ENCODE measurements around the gene MYO5C. TPM values are rescaled to one million over a fixed set of nuclear protein-coding genes. Genes with fewer than 3 reads are reported as not detected.

Gene MYO5C
- total RNA-seq, 4 donors from 2014 or later = 3.7 to 12.4 (median 7.6) TPM

- H3K4me1 ChIP-seq = peaks cover 0 to 3% (median 0%) of the 10 kb centered on the region in 4 donors
- DNase-seq (ENCODE audit: extremely low spot score) = no peak
- WGBS = 86% methylated on average over 2 of the region's 2 CpGs
- no peaks in the 10 kb centered on the region for H3K9me3 ChIP-seq
- intact Hi-C loops (cut with DNase I) = no loop called here
- H3K4me3 ChIP-seq = no peak overlapping the region
- H3K27ac ChIP-seq (replicated peaks in 1 of 4) = no peak overlapping the region
- H3K27me3 ChIP-seq = no peaks in the 10 kb centered on the region
- TF ChIP-seq CTCF (IDR thresholded peaks at IDR 0.05) (no peak), POLR2A (IDR thresholded peaks at IDR 0.05; ENCODE audit: low read depth) (no peak), EP300 (IDR thresholded peaks at IDR 0.05) (no peak), POLR2AphosphoS5 (IDR thresholded peaks at IDR 0.05) (no peak)
- peaks cover 14 to 62% (median 37%) of the 10 kb centered on the region in 4 donors for H3K36me3 ChIP-seq
These were observed 33.1 kb upstream of the MYO5C start for GRCh38 chr15:52328680-52329079.

- TF ChIP-seq EP300 (IDR thresholded peaks at IDR 0.05) = no peak
- no peak for TF ChIP-seq POLR2AphosphoS5 (IDR thresholded peaks at IDR 0.05)
- TF ChIP-seq POLR2A (IDR thresholded peaks at IDR 0.05; ENCODE audit: low read depth) = no peak
- TF ChIP-seq CTCF (IDR thresholded peaks at IDR 0.05) = no peak
- WGBS = 96% methylated on average over 2 of the region's 2 CpGs
- DNase-seq (ENCODE audit: extremely low spot score) = no peak
- no peaks in the 10 kb centered on the region for H3K27me3 ChIP-seq
- peaks cover 0 to 3% (median 0%) of the 10 kb centered on the region in 4 donors for H3K4me1 ChIP-seq
- intact Hi-C loops (cut with DNase I) = no loop called here
- H3K9me3 ChIP-seq = no peaks in the 10 kb centered on the region
- peaks cover 14 to 77% (median 39%) of the 10 kb centered on the region in 4 donors for H3K36me3 ChIP-seq
- no peak overlapping the region for H3K4me3 ChIP-seq
- H3K27ac ChIP-seq (replicated peaks in 1 of 4) = no peak overlapping the region
These were observed 31.2 kb upstream of the MYO5C start for GRCh38 chr15:52326756-52327155.

- DNase-seq (ENCODE audit: extremely low spot score) = no peak
- Histone ChIP-seq H3K27ac (replicated peaks in 1 of 4) (no peak overlapping the region), H3K27me3 (no peaks in the 10 kb centered on the region), H3K4me3 (no peak overlapping the region), H3K4me1 (peaks cover 0 to 3% (median 0%) of the 10 kb centered on the region in 4 donors), H3K9me3 (no peaks in the 10 kb centered on the region), H3K36me3 (peaks cover 19 to 89% (median 46%) of the 10 kb centered on the region in 4 donors)
- intact Hi-C loops (cut with DNase I) = no loop called here
- TF ChIP-seq POLR2AphosphoS5 (IDR thresholded peaks at IDR 0.05) (no peak), CTCF (IDR thresholded peaks at IDR 0.05) (no peak), POLR2A (IDR thresholded peaks at IDR 0.05; ENCODE audit: low read depth) (no peak), EP300 (IDR thresholded peaks at IDR 0.05) (no peak)
- WGBS = 50% methylated on average over 1 of the region's 1 CpG
These were observed 28.5 kb upstream of the MYO5C start for GRCh38 chr15:52324109-52324508.

GRCh38 chr15:52318729-52319500 lies 23.3 kb upstream of the MYO5C start:
- intact Hi-C loops (cut with DNase I) = no loop called here
- no peaks in the 10 kb centered on the region for H3K9me3 ChIP-seq
- no peak overlapping the region for H3K27ac ChIP-seq (replicated peaks in 1 of 4)
- H3K4me3 ChIP-seq = no peak overlapping the region
- DNase-seq (ENCODE audit: extremely low spot score) = no peak
- H3K4me1 ChIP-seq = no peaks in the 10 kb centered on the region
- no peaks in the 10 kb centered on the region for H3K27me3 ChIP-seq
- peaks cover 32 to 93% (median 55%) of the 10 kb centered on the region in 4 donors for H3K36me3 ChIP-seq
- no peak for TF ChIP-seq CTCF (IDR thresholded peaks at IDR 0.05)
- no peak for TF ChIP-seq POLR2A (IDR thresholded peaks at IDR 0.05; ENCODE audit: low read depth)
- no peak for TF ChIP-seq POLR2AphosphoS5 (IDR thresholded peaks at IDR 0.05)
- no peak for TF ChIP-seq EP300 (IDR thresholded peaks at IDR 0.05)
- 95% methylated on average over 11 of the region's 13 CpGs for WGBS
